CD14-positive monocyte (primary cell): ENCODE results near the gene RGS11. TPM values are rescaled to one million over a fixed set of nuclear protein-coding genes. Genes with fewer than 3 reads are reported as not detected.
A peak's percentile ranks its signal among the peaks of the same experiment; 100 is the strongest.

Source experiments
- DNase-seq, 3 donors: peaks; one replicate each; pipeline ENCODE4 v3.0.0-alpha.2; 2011 to 2022
- H2AFZ ChIP-seq: 2 replicates; pipeline ENCODE4 v1.6.0; 2012; ENCODE audit warnings: mild to moderate bottlenecking, low read depth, low read length, inconsistent platforms; ENCODE audit not compliant: insufficient read depth, poor library complexity, severe bottlenecking
- H3K27ac ChIP-seq, 2 donors: 1 replicate in 1 of 2; 2 replicates in 1 of 2; pipeline ENCODE4 v1.5.1; 2012 to 2013; ENCODE audit warnings: low read length in 2 of 2, control low read depth in 1 of 2, inconsistent platforms in 1 of 2, low read depth in 1 of 2, mild to moderate bottlenecking in 1 of 2
- H3K27me3 ChIP-seq, 2 donors: one replicate each; pipeline versions ENCODE4 v1.6.0 to v1.6.1; 2011 to 2013; ENCODE audit warnings: low read length in 2 of 2; ENCODE audit not compliant: control insufficient read depth in 2 of 2, insufficient read depth in 2 of 2
- H3K36me3 ChIP-seq, 2 donors: replicated peaks in 1 of 2; 1 replicate in 1 of 2; 2 replicates in 1 of 2; pipeline versions ENCODE4 v1.5.1 to v1.6.1; 2012 to 2013; ENCODE audit warnings: low read length in 2 of 2, control low read depth in 1 of 2, inconsistent platforms in 1 of 2, mild to moderate bottlenecking in 1 of 2; ENCODE audit not compliant: insufficient read depth in 2 of 2, control insufficient read depth in 1 of 2
- H3K4me1 ChIP-seq, 2 donors: 1 replicate in 1 of 2; 2 replicates in 1 of 2; pipeline versions ENCODE4 v1.5.1 to v1.6.1; 2012 to 2013; ENCODE audit warnings: low read length in 2 of 2, control low read depth in 1 of 2, inconsistent platforms in 1 of 2, mild to moderate bottlenecking in 1 of 2, moderate library complexity in 1 of 2; ENCODE audit not compliant: insufficient read depth in 2 of 2, control insufficient read depth in 1 of 2
- H3K4me2 ChIP-seq: replicated peaks from 2 replicates; pipeline ENCODE3; 2012; ENCODE audit warnings: low read length, moderate library complexity, mild to moderate bottlenecking; ENCODE audit not compliant: poor library complexity, severe bottlenecking; ENCODE audit errors: extremely low read depth
- H3K4me3 ChIP-seq, 3 experiments: fragments of 200-600 bp in 1 of 3; sonication (generic) in 1 of 3; replicated peaks in 1 of 3; 1 replicate in 2 of 3; 2 replicates in 1 of 3; pipeline ENCODE4 v1.5.1; 2011 to 2013; ENCODE audit warnings: low read length in 3 of 3, mild to moderate bottlenecking in 3 of 3, control low read depth in 2 of 3, low read depth in 2 of 3, inconsistent platforms in 1 of 3, moderate library complexity in 1 of 3
- H3K79me2 ChIP-seq: 2 replicates; pipeline ENCODE4 v1.6.0; 2012; ENCODE audit warnings: mild to moderate bottlenecking, control low read depth, inconsistent platforms, low read length, moderate library complexity; ENCODE audit not compliant: insufficient read depth
- H3K9ac ChIP-seq: 2 replicates; pipeline ENCODE4 v1.6.0; 2017; ENCODE audit warnings: low read length, mild to moderate bottlenecking; ENCODE audit not compliant: insufficient read depth, poor library complexity, severe bottlenecking
- H3K9me3 ChIP-seq, 2 donors: replicated peaks in 1 of 2; 1 replicate in 1 of 2; 2 replicates in 1 of 2; pipeline versions ENCODE4 v1.5.1 to v1.6.1; 2012 to 2013; ENCODE audit warnings: low read length in 2 of 2, control low read depth in 1 of 2; ENCODE audit not compliant: control insufficient read depth in 1 of 2, insufficient read depth in 1 of 2
- H4K20me1 ChIP-seq: 2 replicates; pipeline ENCODE4 v1.6.0; 2012; ENCODE audit warnings: mild to moderate bottlenecking, low read length, control low read depth, moderate library complexity; ENCODE audit not compliant: insufficient read depth
- H3K27ac Mint-ChIP-seq, 7 donors: one replicate each; pipeline ENCODE4 v1.8.0; 2020; ENCODE audit warnings: mild to moderate bottlenecking in 7 of 7, mixed read lengths in 7 of 7, moderate library complexity in 6 of 7, inconsistent platforms in 2 of 7
- H3K27me3 Mint-ChIP-seq, 3 donors: one replicate each; pipeline ENCODE4 v1.8.0; 2021 to 2022; ENCODE audit warnings: low read depth in 3 of 3, mild to moderate bottlenecking in 3 of 3, mixed read lengths in 3 of 3, moderate library complexity in 3 of 3, inconsistent platforms in 1 of 3
- H3K36me3 Mint-ChIP-seq, 2 donors: one replicate each; pipeline ENCODE4 v1.8.0; 2020; ENCODE audit warnings: mixed read lengths in 2 of 2, inconsistent platforms in 1 of 2, mild to moderate bottlenecking in 1 of 2
- H3K4me1 Mint-ChIP-seq: one replicate; pipeline ENCODE4 v1.8.0; 2020; ENCODE audit warnings: mild to moderate bottlenecking, mixed read lengths
- H3K4me3 Mint-ChIP-seq, 2 donors: one replicate each; pipeline ENCODE4 v1.8.0; 2020; ENCODE audit warnings: mild to moderate bottlenecking in 2 of 2, mixed read lengths in 2 of 2, moderate library complexity in 1 of 2
- H3K9me3 Mint-ChIP-seq, 7 donors: one replicate each; pipeline ENCODE4 v1.8.0; 2020 to 2022; ENCODE audit warnings: mixed read lengths in 7 of 7, mild to moderate bottlenecking in 6 of 7, moderate library complexity in 6 of 7, inconsistent platforms in 2 of 7
- WGBS: methylation state at CpG from one replicate; pipeline ENCODE4 v1.1.5; 2013; ENCODE audit warnings: missing lambda C conversion rate; ENCODE audit not compliant: insufficient coverage; 5-methylcytosine and 5-hydroxymethylcytosine counted together
- intact Hi-C, 2 donors: fragments of 100-400 bp; cut with micrococcal nuclease; formaldehyde crosslinking; loops; one replicate each; pipeline versions ENCODE4 v1.15.0 to v1.15.1; 2023
- polyA plus RNA-seq, 3 donors: library from polyadenylated mRNA; depleted of rRNA in 1 of 3; unstranded in 2 of 3; stranded (reverse) in 1 of 3; fragments of 300-500 nt in 2 of 3; fragments of >200 nt in 1 of 3; fragmentation: Illumina TruSeq in 2 of 3; gene quantifications; 1 replicate in 2 of 3; 2 replicates in 1 of 3; pipeline ENCODE4 v1.2.3, GENCODE V29; 2012 to 2021
- TF ChIP-seq, protein P1 (sequence below): fragments of 200-600 bp; IDR thresholded peaks from one replicate; pipeline ENCODE4 v1.8.0; 2022; ENCODE audit warnings: antibody characterized with exemption, mild to moderate bottlenecking

RGS11 gene
- polyA plus RNA-seq, 3 donors: 0.07 TPM; not detected in 2

- no peaks in the 10 kb centered on the region for H3K27me3 ChIP-seq
- Mint-ChIP-seq H3K27me3 (peaks cover 0 to 1% (median 0%) of the 10 kb centered on the region in 3 donors), H3K36me3 (peaks cover 58 to 93% of the 10 kb centered on the region in 2 donors), H3K27ac (peak overlapping the region in 6 of 7 donors; percentile 34 to 74 (median 55)), H3K4me1 (no peaks in the 10 kb centered on the region), H3K4me3 (no peak overlapping the region), H3K9me3 (no peaks in the 10 kb centered on the region)
- intact Hi-C loops: loop anchor here in 1 of 2 donors (5.0 kb wide), 1 partner anchor 48 kb away; the partner anchor contains the start of gene AXIN1
- no peak overlapping the region for H3K4me2 ChIP-seq
- TF ChIP-seq, protein P1, sequence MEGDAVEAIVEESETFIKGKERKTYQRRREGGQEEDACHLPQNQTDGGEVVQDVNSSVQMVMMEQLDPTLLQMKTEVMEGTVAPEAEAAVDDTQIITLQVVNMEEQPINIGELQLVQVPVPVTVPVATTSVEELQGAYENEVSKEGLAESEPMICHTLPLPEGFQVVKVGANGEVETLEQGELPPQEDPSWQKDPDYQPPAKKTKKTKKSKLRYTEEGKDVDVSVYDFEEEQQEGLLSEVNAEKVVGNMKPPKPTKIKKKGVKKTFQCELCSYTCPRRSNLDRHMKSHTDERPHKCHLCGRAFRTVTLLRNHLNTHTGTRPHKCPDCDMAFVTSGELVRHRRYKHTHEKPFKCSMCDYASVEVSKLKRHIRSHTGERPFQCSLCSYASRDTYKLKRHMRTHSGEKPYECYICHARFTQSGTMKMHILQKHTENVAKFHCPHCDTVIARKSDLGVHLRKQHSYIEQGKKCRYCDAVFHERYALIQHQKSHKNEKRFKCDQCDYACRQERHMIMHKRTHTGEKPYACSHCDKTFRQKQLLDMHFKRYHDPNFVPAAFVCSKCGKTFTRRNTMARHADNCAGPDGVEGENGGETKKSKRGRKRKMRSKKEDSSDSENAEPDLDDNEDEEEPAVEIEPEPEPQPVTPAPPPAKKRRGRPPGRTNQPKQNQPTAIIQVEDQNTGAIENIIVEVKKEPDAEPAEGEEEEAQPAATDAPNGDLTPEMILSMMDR: peak; percentile 22
- WGBS: 87% methylated on average over 33 of the region's 43 CpGs
- H4K20me1 ChIP-seq: no peaks in the 10 kb centered on the region
- H3K79me2 ChIP-seq: no peaks in the 10 kb centered on the region
- H3K4me3 ChIP-seq: no peak overlapping the region
- H3K9me3 ChIP-seq: no peaks in the 10 kb centered on the region
- peak; percentile 33 to 43 (median 41) for DNase-seq
- no peaks in the 10 kb centered on the region for H3K4me1 ChIP-seq
- no peak overlapping the region for H2AFZ ChIP-seq
- H3K27ac ChIP-seq: no peak overlapping the region
- H3K9ac ChIP-seq: no peak overlapping the region
- H3K36me3 ChIP-seq: peaks cover 56 to 80% of the 10 kb centered on the region in 2 donors
Observed at GRCh38 chr16:303760-304505, 28.2 kb upstream of the RGS11 start.

DNA sequence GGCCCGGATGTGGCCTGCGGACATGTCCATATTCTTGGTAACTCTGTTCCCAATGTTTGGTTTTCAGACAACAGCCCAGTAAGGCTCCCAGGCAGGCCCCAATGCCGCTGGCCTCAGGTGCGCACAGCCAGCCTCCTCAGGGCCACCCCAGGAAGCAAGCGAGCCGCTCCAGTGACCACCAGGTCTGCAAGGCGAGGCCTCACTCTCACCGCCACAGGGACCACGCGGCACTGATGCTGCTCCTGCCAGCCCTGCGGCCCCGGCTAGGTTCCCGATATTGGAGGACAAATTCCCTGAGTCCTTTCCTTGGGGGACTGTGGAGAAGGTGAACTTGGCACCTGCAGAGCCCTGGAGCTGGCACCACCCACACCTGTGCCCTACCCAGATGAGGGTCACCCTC is 26.2 kb upstream of the RGS11 start:
- Mint-ChIP-seq H3K4me3 (no peak overlapping the region), H3K36me3 (peaks cover 49 to 91% of the 10 kb centered on the region in 2 donors), H3K27me3 (peaks cover 0 to 1% (median 0%) of the 10 kb centered on the region in 3 donors), H3K9me3 (no peaks in the 10 kb centered on the region), H3K4me1 (no peaks in the 10 kb centered on the region), H3K27ac (no peak overlapping the region)
- TF ChIP-seq, protein P1: no peak
- DNase-seq: no peak
- Histone ChIP-seq H3K79me2 (no peaks in the 10 kb centered on the region), H4K20me1 (no peaks in the 10 kb centered on the region), H3K27ac (no peak overlapping the region), H3K4me1 (no peaks in the 10 kb centered on the region), H3K9ac (no peak overlapping the region), H3K27me3 (no peaks in the 10 kb centered on the region), H3K36me3 (peaks cover 51 to 80% of the 10 kb centered on the region in 2 donors), H2AFZ (no peak overlapping the region), H3K4me2 (no peak overlapping the region), H3K4me3 (no peak overlapping the region), H3K9me3 (no peaks in the 10 kb centered on the region)
- intact Hi-C loops: loop anchor here in 1 of 2 donors (5.0 kb wide), 1 partner anchor 50 kb away; the partner anchor contains the start of gene AXIN1
- 98% methylated on average over 10 of the region's 13 CpGs for WGBS
